Trophoblast cell (in vitro differentiated cells and primary cell): ENCODE measurements around the gene DENND1B.

Experiments used
- DNase-seq, 2 donors: peaks; one replicate each; pipeline ENCODE4 v3.0.0-alpha.2; 2016
- H2AFZ ChIP-seq: 2 replicates; pipeline ENCODE4 v1.6.1; 2013; ENCODE audit warnings: low read length, moderate library complexity, mild to moderate bottlenecking; ENCODE audit not compliant: insufficient read depth, poor library complexity
- H2AK5ac ChIP-seq: 2 replicates; pipeline ENCODE4 v1.6.1; 2013; ENCODE audit warnings: mild to moderate bottlenecking, low read length
- H2BK120ac ChIP-seq: 2 replicates; pipeline ENCODE4 v1.6.1; 2013; ENCODE audit warnings: low read length, mild to moderate bottlenecking, moderate library complexity; ENCODE audit not compliant: insufficient read depth, poor library complexity
- H2BK12ac ChIP-seq: 2 replicates; pipeline ENCODE4 v1.6.1; 2013; ENCODE audit warnings: mild to moderate bottlenecking, low read length, moderate library complexity
- H2BK5ac ChIP-seq: 2 replicates; pipeline ENCODE4 v1.6.1; 2013; ENCODE audit warnings: low read length, low read depth, moderate library complexity, mild to moderate bottlenecking; ENCODE audit not compliant: poor library complexity
- H3K14ac ChIP-seq: 2 replicates; pipeline ENCODE4 v1.6.1; 2013; ENCODE audit warnings: mild to moderate bottlenecking, low read length
- H3K18ac ChIP-seq: 2 replicates; pipeline ENCODE4 v1.6.1; 2013; ENCODE audit warnings: mild to moderate bottlenecking, low read length
- H3K23ac ChIP-seq: 2 replicates; pipeline ENCODE4 v1.6.1; 2013; ENCODE audit warnings: low read length
- H3K27ac ChIP-seq: 2 replicates; pipeline ENCODE4 v1.5.1; 2013; ENCODE audit warnings: low read depth, mild to moderate bottlenecking, inconsistent platforms, low read length, moderate library complexity
- H3K27me3 ChIP-seq: 2 replicates; pipeline ENCODE4 v1.6.1; 2013; ENCODE audit warnings: inconsistent platforms, mild to moderate bottlenecking, low read length, moderate library complexity; ENCODE audit not compliant: insufficient read depth
- H3K36me3 ChIP-seq, 2 experiments: 1 replicate in 1 of 2; 2 replicates in 1 of 2; pipeline ENCODE4 v1.6.1; 2013; ENCODE audit warnings: low read length in 2 of 2, mild to moderate bottlenecking in 2 of 2, moderate library complexity in 1 of 2; ENCODE audit not compliant: insufficient read depth in 2 of 2, control insufficient read depth in 1 of 2
- H3K4ac ChIP-seq: 2 replicates; pipeline ENCODE4 v1.6.1; 2013; ENCODE audit warnings: low read depth, mild to moderate bottlenecking, low read length, moderate library complexity
- H3K4me1 ChIP-seq, 2 experiments: 1 replicate in 1 of 2; 2 replicates in 1 of 2; pipeline ENCODE4 v1.6.1; 2013; ENCODE audit warnings: low read length in 2 of 2, mild to moderate bottlenecking in 2 of 2, moderate library complexity in 1 of 2; ENCODE audit not compliant: insufficient read depth in 2 of 2, control insufficient read depth in 1 of 2
- H3K4me2 ChIP-seq: 2 replicates; pipeline ENCODE4 v1.6.1; 2013; ENCODE audit warnings: inconsistent platforms, mild to moderate bottlenecking, low read length, moderate library complexity
- H3K4me3 ChIP-seq: 2 replicates; pipeline ENCODE4 v1.5.1; 2013; ENCODE audit warnings: mild to moderate bottlenecking, low read depth, low read length, inconsistent platforms
- H3K79me1 ChIP-seq: one replicate; pipeline ENCODE4 v1.6.1; 2013; ENCODE audit warnings: low read length
- H3K79me2 ChIP-seq: 2 replicates; pipeline ENCODE4 v1.6.1; 2013; ENCODE audit warnings: low read length, mild to moderate bottlenecking; ENCODE audit not compliant: control insufficient read depth, insufficient read depth, poor library complexity
- H3K9ac ChIP-seq: 2 replicates; pipeline ENCODE4 v1.6.1; 2013; ENCODE audit warnings: mild to moderate bottlenecking, low read length
- H3K9me3 ChIP-seq: 2 replicates; pipeline ENCODE4 v1.6.1; 2013; ENCODE audit warnings: low read depth, mild to moderate bottlenecking, control low read depth, inconsistent platforms, low read length; ENCODE audit not compliant: insufficient read depth
- H4K12ac ChIP-seq: 2 replicates; pipeline ENCODE4 v1.6.1; 2013; ENCODE audit warnings: low read depth, mild to moderate bottlenecking, low read length, moderate library complexity
- H4K8ac ChIP-seq: 2 replicates; pipeline ENCODE4 v1.6.1; 2013; ENCODE audit warnings: low read depth, mild to moderate bottlenecking, low read length, moderate library complexity
- H4K91ac ChIP-seq: one replicate; pipeline ENCODE4 v1.6.1; 2013; ENCODE audit warnings: low read depth, mild to moderate bottlenecking, low read length, moderate library complexity
- WGBS: extraction: QIAGEN DNeasy Blood & Tissue Kit; methylation state at CpG from one replicate; pipeline ENCODE4 v1.1.7; 2013; ENCODE audit warnings: missing lambda C conversion rate; ENCODE audit not compliant: insufficient read length, insufficient coverage; ENCODE audit errors: extremely low coverage; 5-methylcytosine and 5-hydroxymethylcytosine counted together

Gene DENND1B

DNA sequence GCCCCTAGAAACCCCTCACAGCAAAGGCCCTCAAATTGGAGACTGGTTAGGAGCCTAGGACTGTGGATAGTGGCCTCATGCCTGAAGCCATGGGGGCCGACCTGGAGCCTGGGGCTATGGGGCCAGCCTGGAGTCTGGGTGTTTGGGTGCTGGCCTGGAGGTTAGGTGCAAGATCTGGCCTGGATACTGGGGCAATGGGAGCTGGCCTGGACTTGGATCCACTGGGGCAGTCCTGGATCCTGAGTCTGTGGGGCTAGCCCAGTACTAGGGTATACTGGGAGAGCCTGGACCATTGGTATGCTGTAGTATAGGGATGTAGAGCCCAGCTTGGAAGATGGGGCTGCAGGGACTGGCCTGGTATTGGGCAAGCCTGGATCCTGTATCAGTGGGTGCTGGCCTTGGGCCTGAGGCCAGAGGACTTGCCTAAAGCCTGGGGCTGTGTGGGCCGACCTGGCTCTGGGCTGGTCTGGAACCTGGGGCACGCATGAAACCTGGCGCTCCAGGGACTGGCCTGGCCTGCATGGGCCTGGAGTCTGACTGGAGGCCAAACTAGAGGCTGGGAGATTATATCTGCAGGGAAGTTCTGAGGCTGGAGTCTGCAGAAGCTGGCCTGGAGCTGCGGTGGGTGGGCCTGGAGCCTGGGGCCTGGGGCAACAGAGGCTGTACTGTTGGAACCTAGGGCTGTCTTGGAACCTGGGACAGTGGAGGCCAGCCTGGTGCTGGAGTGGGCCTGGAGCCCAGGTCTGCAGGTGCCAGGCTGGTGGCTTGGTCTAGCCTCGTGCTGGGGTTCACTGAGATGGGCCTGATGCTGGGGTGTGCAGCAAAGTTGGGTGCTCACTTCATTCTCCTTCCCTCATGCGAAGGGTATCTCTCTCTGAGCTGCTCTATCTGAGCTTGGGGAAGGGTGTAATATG is 12.6 kb upstream of the DENND1B start:
- H2BK120ac ChIP-seq, result no peak overlapping the region
- H3K4me2 ChIP-seq, result no peak overlapping the region
- no peak overlapping the region for H3K27ac ChIP-seq
- DNase-seq, result peak; percentile 64 to 78
- no peak overlapping the region for H3K4me3 ChIP-seq
- no peak overlapping the region for H2BK5ac ChIP-seq
- H4K12ac ChIP-seq, result no peak overlapping the region
- H3K4ac ChIP-seq, result no peak overlapping the region
- H4K91ac ChIP-seq, result no peak overlapping the region
- no CpG with 5 or more reads among the region's 7 CpGs for WGBS
- peak overlapping the region; percentile 44 for H3K14ac ChIP-seq
- peak overlapping the region; percentile 29 for H2AK5ac ChIP-seq
- no peak overlapping the region for H2AFZ ChIP-seq
- peak overlapping the region; percentile 38 for H2BK12ac ChIP-seq
- peaks cover 3 to 6% of the 10 kb centered on the region in 2 experiments for H3K4me1 ChIP-seq
- no peak overlapping the region for H3K23ac ChIP-seq
- no peaks in the 10 kb centered on the region for H3K27me3 ChIP-seq
- H3K36me3 ChIP-seq, result no peaks in the 10 kb centered on the region
- peaks cover 3% of the 10 kb centered on the region for H3K9me3 ChIP-seq
- no peak overlapping the region for H3K18ac ChIP-seq
- H4K8ac ChIP-seq, result no peak overlapping the region
- no peaks in the 10 kb centered on the region for H3K79me2 ChIP-seq
- no peak overlapping the region for H3K9ac ChIP-seq
- peaks cover 3% of the 10 kb centered on the region for H3K79me1 ChIP-seq

DNA sequence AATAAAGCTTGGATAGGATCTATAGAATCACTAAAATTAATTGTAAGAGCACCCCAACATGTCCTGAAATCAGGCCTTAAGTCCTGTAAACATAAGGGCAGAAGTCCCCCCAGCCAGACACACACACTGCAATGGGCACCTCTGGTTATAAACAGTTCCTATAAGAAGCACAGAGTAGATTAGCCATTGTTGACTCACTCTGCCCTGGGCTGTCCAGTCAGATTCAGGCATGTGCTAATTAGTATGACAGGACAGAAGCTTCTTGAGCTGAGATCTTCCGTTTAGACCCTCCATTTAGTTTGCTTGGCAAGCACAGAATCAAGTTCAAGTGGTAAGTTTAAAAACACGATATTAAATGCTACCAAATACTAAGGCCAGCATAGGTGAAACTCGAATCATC is 11.8 kb upstream of the DENND1B start:
- H3K9ac ChIP-seq, result no peak overlapping the region
- H2BK12ac ChIP-seq, result no peak overlapping the region
- no peak overlapping the region for H3K14ac ChIP-seq
- no peak overlapping the region for H3K23ac ChIP-seq
- H3K27me3 ChIP-seq, result no peaks in the 10 kb centered on the region
- H2AFZ ChIP-seq, result no peak overlapping the region
- no peak overlapping the region for H2AK5ac ChIP-seq
- no peak overlapping the region for H2BK5ac ChIP-seq
- H4K91ac ChIP-seq, result no peak overlapping the region
- DNase-seq, result peak; percentile 83 to 88
- no peaks in the 10 kb centered on the region for H3K36me3 ChIP-seq
- H3K27ac ChIP-seq, result no peak overlapping the region
- H4K8ac ChIP-seq, result no peak overlapping the region
- H3K4me2 ChIP-seq, result no peak overlapping the region
- H4K12ac ChIP-seq, result no peak overlapping the region
- no peak overlapping the region for H2BK120ac ChIP-seq
- H3K18ac ChIP-seq, result no peak overlapping the region
- peaks cover 3 to 7% of the 10 kb centered on the region in 2 experiments for H3K4me1 ChIP-seq
- no CpG with 5 or more reads among the region's 3 CpGs for WGBS
- H3K4me3 ChIP-seq, result no peak overlapping the region
- H3K79me1 ChIP-seq, result peaks cover 3% of the 10 kb centered on the region
- peaks cover 3% of the 10 kb centered on the region for H3K9me3 ChIP-seq
- no peak overlapping the region for H3K4ac ChIP-seq
- H3K79me2 ChIP-seq, result no peaks in the 10 kb centered on the region

DNA sequence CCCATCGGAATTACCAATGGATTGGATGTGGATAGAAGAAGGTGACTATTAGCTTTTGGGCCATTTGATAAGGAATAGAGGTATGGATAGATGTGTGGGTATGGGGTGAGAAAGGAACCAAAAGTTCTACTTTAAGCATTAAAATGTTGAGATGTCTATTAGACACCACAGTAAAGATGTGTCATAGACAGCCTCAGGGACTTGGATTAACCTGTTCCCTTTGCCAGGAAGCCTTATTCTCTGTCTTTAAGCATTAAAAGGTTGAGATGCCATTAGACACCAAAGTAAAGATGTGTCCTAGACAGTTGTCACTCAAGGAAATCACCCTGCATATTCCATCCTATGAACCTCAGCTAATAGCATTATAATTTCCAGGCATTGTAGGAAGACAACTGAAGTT is 11.0 kb upstream of the DENND1B start:
- Histone ChIP-seq H2BK5ac (no peak overlapping the region), H3K4me3 (no peak overlapping the region), H3K4ac (no peak overlapping the region), H3K79me1 (peaks cover 3% of the 10 kb centered on the region), H2BK120ac (no peak overlapping the region), H3K4me1 (peaks cover 3 to 9% of the 10 kb centered on the region in 2 experiments), H2AFZ (no peak overlapping the region), H3K18ac (no peak overlapping the region), H3K9ac (no peak overlapping the region), H3K23ac (no peak overlapping the region), H4K8ac (no peak overlapping the region), H2AK5ac (no peak overlapping the region), H3K27me3 (no peaks in the 10 kb centered on the region), H3K79me2 (no peaks in the 10 kb centered on the region), H3K9me3 (peaks cover 3% of the 10 kb centered on the region), H3K27ac (no peak overlapping the region), H4K91ac (no peak overlapping the region), H3K14ac (no peak overlapping the region), H3K4me2 (no peak overlapping the region), H3K36me3 (no peaks in the 10 kb centered on the region), H2BK12ac (no peak overlapping the region), H4K12ac (no peak overlapping the region)
- WGBS, result no CpG with 5 or more reads among the region's 1 CpG
- peak; percentile 29 to 58 for DNase-seq

DNA sequence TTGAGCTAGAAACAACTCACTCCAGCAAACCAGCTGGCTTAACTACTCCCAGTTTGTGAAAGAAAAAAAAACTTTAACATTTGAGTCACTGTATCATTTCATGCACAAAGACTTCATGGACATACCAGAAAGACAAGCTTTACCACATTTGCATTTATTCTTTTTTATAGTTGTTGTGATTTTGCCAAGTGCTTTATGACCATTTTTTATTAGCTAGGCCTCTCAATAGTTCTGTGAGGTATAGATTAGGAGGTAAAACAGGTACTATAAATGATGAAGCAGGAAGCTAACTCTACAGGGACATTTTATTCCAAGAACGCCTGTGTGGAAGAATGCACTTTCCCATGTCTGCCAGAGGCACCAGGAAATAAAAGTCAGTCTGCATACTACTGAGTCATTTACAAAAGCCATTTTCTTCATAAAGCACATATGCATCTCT is 8.2 kb upstream of the DENND1B start:
- Histone ChIP-seq H3K4me2 (no peak overlapping the region), H3K27ac (no peak overlapping the region), H2BK5ac (no peak overlapping the region), H3K36me3 (no peaks in the 10 kb centered on the region), H3K79me1 (peaks cover 3% of the 10 kb centered on the region), H2AFZ (no peak overlapping the region), H3K18ac (no peak overlapping the region), H3K79me2 (no peaks in the 10 kb centered on the region), H3K4me1 (peaks cover 3 to 9% of the 10 kb centered on the region in 2 experiments), H3K9ac (no peak overlapping the region), H4K91ac (no peak overlapping the region), H3K4ac (no peak overlapping the region), H3K4me3 (no peak overlapping the region), H2AK5ac (no peak overlapping the region), H3K14ac (no peak overlapping the region), H4K12ac (no peak overlapping the region), H3K23ac (no peak overlapping the region), H2BK120ac (no peak overlapping the region), H3K9me3 (no peaks in the 10 kb centered on the region), H3K27me3 (no peaks in the 10 kb centered on the region), H2BK12ac (no peak overlapping the region), H4K8ac (no peak overlapping the region)
- no CpG with 5 or more reads among the region's 1 CpG for WGBS
- peak in 1 of 2 donors; percentile 72 for DNase-seq
